K562 (cell line): ENCODE data around the gene HDAC10. TPM values are rescaled to one million over a fixed set of nuclear protein-coding genes. Genes with fewer than 3 reads are reported as not detected.

ENCODE experiments used
- FOXP1 ChIP-seq: sonication (generic); formaldehyde crosslinking; IDR thresholded peaks from 2 replicates; pipeline ENCODE4 v1.8.0; 2022; ENCODE audit warnings: mild to moderate bottlenecking, missing genetic modification reagents
- LCOR ChIP-seq: sonication (generic); formaldehyde crosslinking; IDR thresholded peaks from 2 replicates; pipeline ENCODE4 v1.8.0; 2022; ENCODE audit warnings: mild to moderate bottlenecking, missing genetic modification reagents
- NCOA1 ChIP-seq: fragments of 450-650 bp; IDR thresholded peaks from 2 replicates; pipeline ENCODE4 v1.6.1; 2016; ENCODE audit warnings: low read depth
- POLR3G ChIP-seq: IDR thresholded peaks from 2 replicates; pipeline ENCODE4 v1.6.1; 2011; ENCODE audit not compliant: insufficient read length, insufficient replicate concordance; ENCODE audit errors: extremely low read depth
- PTBP1 ChIP-seq: fragments of 200-400 bp; formaldehyde crosslinking; IDR thresholded peaks from 2 replicates; pipeline ENCODE4 v1.6.1; 2017; ENCODE audit warnings: low read depth, low read length
- TEAD1 ChIP-seq, 2 experiments: fragments of 450-650 bp in 1 of 2; sonication (generic) in 1 of 2; formaldehyde crosslinking; IDR thresholded peaks; 2 replicates each; pipeline versions ENCODE4 v1.4.0 to v1.8.0; 2020 to 2022; ENCODE audit warnings: mild to moderate bottlenecking in 2 of 2, missing genetic modification reagents in 1 of 2
- ZNF232 ChIP-seq: sonication (generic); formaldehyde crosslinking; IDR thresholded peaks from 2 replicates; pipeline ENCODE4 v1.8.0; 2022; ENCODE audit warnings: mild to moderate bottlenecking, missing genetic modification reagents
- ZNF324 ChIP-seq: fragments of 250-450 bp; sonication (Bioruptor Pico); IDR thresholded peaks from 2 replicates; pipeline ENCODE4 v1.4.0; 2020; ENCODE audit warnings: mild to moderate bottlenecking
- polyA plus RNA-seq, 8 experiments: library from polyadenylated mRNA; depleted of rRNA in 4 of 8; stranded (reverse) in 5 of 8; unstranded in 3 of 8; fragments of >200 nt; fragmentation: Nextera tagmentation in 2 of 8; fragmentation: Illumina TruSeq in 1 of 8; extraction: Ambion mirVana in 2 of 8; extraction: Trizol in 1 of 8; gene quantifications; 2 replicates each; pipeline versions ENCODE4 v1.2.1 to v1.2.3, GENCODE V29; 2011 to 2014; ENCODE audit warnings: inconsistent platforms in 1 of 8, missing spikeins in 1 of 8
- total RNA-seq, 7 experiments: library from RNA; depleted of rRNA in 6 of 7; stranded (reverse); fragments of >200 nt in 6 of 7; fragmentation: Illumina TruSeq in 2 of 7; extraction: Trizol in 2 of 7; gene quantifications; 2 replicates each; pipeline versions ENCODE4 v1.2.1 to v1.2.3, GENCODE V29; 2011 to 2021; ENCODE audit warnings: low replicate concordance in 1 of 7
- TF ChIP-seq, protein P1 (sequence below), 2 experiments: fragments of 450-650 bp; IDR thresholded peaks; 2 replicates each; pipeline ENCODE4 v1.6.1; 2018; ENCODE audit warnings: mild to moderate bottlenecking in 2 of 2, low read depth in 1 of 2; ENCODE audit not compliant: partially characterized antibody in 2 of 2
- TF ChIP-seq, protein P2 (sequence below): sonication (generic); formaldehyde crosslinking; IDR thresholded peaks from 2 replicates; pipeline ENCODE4 v1.8.0; 2022; ENCODE audit warnings: mild to moderate bottlenecking, missing genetic modification reagents
- TF ChIP-seq, protein P3 (sequence below): fragments of 450-650 bp; IDR thresholded peaks from 2 replicates; pipeline ENCODE4 v1.6.1; 2016; ENCODE audit warnings: mild to moderate bottlenecking

The HDAC10 gene
- total and polyA plus RNA-seq, 9 of the 15 experiments (the other 6 are each of a cell fraction or from before 2014, with no cell fraction given), result 0.10 to 44.2 (median 6.5) TPM

DNA sequence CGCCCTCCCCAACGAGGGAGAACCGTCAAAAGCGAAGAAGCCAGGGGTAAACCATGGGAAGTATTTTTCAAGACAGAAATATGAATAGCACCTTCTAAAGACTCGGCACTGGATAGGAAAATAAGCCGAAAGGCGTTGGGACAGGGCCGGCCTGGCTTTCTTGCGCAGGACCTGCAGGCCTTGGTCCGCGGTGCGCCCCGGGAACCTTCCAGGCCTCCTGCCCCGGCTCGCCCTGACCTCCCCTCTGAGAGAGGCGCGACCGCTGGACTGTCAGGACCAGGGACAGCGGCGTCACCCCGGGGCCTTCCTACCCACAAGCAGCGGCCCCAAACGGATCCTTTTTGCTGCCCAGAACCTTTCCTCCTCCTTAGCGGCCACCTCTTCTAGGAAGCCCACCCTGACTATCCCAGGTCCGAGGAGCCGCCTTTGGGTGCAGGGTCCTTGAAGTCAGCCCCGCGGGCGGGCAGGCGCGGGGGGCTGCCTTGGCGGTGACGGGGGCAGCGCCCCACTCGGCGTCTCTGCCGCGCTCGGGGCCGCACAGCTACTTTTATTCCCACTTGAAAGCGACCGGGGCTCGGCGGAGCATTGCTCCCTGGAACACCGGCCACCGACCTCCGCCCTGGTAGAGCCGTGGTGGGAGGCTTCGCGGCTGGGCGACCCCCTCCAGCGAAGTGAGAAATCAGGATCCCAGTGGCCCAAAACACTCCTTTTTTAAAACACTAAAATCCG lies 19.8 kb upstream of the HDAC10 start (continued):
- TF ChIP-seq POLR3G (no peak), NCOA1 (0 out of 2 replicates have a peak, but pooled peaks have one; percentile 33), LCOR (CRISPR knock-in tag) (peak; percentile 51; the same call in 1 of the 2 replicates), ZNF232 (peak; percentile 84; the same call in 1 of the 2 replicates), ZNF324 (CRISPR knock-in tag) (no peak), TEAD1 (CRISPR knock-in tag; IDR thresholded peaks at IDR 0.05) (0 out of 4 replicates have a peak, but pooled peaks of 1 of the 2 experiments have one; percentile 28), FOXP1 (0 out of 2 replicates have a peak, but pooled peaks have one; percentile 53), PTBP1 (no peak)
- TF ChIP-seq, protein P1, sequence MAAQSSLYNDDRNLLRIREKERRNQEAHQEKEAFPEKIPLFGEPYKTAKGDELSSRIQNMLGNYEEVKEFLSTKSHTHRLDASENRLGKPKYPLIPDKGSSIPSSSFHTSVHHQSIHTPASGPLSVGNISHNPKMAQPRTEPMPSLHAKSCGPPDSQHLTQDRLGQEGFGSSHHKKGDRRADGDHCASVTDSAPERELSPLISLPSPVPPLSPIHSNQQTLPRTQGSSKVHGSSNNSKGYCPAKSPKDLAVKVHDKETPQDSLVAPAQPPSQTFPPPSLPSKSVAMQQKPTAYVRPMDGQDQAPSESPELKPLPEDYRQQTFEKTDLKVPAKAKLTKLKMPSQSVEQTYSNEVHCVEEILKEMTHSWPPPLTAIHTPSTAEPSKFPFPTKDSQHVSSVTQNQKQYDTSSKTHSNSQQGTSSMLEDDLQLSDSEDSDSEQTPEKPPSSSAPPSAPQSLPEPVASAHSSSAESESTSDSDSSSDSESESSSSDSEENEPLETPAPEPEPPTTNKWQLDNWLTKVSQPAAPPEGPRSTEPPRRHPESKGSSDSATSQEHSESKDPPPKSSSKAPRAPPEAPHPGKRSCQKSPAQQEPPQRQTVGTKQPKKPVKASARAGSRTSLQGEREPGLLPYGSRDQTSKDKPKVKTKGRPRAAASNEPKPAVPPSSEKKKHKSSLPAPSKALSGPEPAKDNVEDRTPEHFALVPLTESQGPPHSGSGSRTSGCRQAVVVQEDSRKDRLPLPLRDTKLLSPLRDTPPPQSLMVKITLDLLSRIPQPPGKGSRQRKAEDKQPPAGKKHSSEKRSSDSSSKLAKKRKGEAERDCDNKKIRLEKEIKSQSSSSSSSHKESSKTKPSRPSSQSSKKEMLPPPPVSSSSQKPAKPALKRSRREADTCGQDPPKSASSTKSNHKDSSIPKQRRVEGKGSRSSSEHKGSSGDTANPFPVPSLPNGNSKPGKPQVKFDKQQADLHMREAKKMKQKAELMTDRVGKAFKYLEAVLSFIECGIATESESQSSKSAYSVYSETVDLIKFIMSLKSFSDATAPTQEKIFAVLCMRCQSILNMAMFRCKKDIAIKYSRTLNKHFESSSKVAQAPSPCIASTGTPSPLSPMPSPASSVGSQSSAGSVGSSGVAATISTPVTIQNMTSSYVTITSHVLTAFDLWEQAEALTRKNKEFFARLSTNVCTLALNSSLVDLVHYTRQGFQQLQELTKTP (IDR thresholded peaks at IDR 0.05; ENCODE audit: low read depth in 1 of 2, partially characterized antibody in 2 of 2), result peak in 1 of 2 experiments; percentile 79
- TF ChIP-seq, protein P2, sequence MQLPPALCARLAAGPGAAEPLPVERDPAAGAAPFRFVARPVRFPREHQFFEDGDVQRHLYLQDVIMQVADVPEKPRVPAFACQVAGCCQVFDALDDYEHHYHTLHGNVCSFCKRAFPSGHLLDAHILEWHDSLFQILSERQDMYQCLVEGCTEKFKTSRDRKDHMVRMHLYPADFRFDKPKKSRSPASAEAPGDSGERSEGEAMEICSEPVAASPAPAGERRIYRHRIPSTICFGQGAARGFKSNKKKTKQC (CRISPR knock-in tag), result peak; percentile 62; the same call in 1 of the 2 replicates
- TF ChIP-seq, protein P3, sequence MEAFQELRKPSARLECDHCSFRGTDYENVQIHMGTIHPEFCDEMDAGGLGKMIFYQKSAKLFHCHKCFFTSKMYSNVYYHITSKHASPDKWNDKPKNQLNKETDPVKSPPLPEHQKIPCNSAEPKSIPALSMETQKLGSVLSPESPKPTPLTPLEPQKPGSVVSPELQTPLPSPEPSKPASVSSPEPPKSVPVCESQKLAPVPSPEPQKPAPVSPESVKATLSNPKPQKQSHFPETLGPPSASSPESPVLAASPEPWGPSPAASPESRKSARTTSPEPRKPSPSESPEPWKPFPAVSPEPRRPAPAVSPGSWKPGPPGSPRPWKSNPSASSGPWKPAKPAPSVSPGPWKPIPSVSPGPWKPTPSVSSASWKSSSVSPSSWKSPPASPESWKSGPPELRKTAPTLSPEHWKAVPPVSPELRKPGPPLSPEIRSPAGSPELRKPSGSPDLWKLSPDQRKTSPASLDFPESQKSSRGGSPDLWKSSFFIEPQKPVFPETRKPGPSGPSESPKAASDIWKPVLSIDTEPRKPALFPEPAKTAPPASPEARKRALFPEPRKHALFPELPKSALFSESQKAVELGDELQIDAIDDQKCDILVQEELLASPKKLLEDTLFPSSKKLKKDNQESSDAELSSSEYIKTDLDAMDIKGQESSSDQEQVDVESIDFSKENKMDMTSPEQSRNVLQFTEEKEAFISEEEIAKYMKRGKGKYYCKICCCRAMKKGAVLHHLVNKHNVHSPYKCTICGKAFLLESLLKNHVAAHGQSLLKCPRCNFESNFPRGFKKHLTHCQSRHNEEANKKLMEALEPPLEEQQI, result no peak
